Endodermal cell (in vitro differentiated cells): ENCODE data around the gene S100A16. TPM values are rescaled to one million over a fixed set of nuclear protein-coding genes. Genes with fewer than 3 reads are reported as not detected.
A peak's percentile ranks its signal among the peaks of the same experiment; 100 is the strongest.

Experiments
- DNase-seq: peaks from one replicate; pipeline ENCODE4 v3.0.0-alpha.2; 2017
- H3K27ac ChIP-seq: 2 replicates; pipeline ENCODE4 v1.5.1; 2013; ENCODE audit warnings: mild to moderate bottlenecking, low read depth, low read length, moderate library complexity
- H3K27me3 ChIP-seq: 2 replicates; pipeline ENCODE4 v1.6.1; 2013; ENCODE audit warnings: mild to moderate bottlenecking, low read length, moderate library complexity; ENCODE audit not compliant: insufficient read depth, control insufficient read depth, poor library complexity, severe bottlenecking
- H3K36me3 ChIP-seq: 2 replicates; pipeline ENCODE4 v1.7.0; 2013; ENCODE audit warnings: mild to moderate bottlenecking, low read length, moderate library complexity; ENCODE audit not compliant: control insufficient read depth, insufficient read depth
- H3K4me1 ChIP-seq: one replicate; pipeline ENCODE4 v1.7.0; 2013; ENCODE audit warnings: low read length; ENCODE audit not compliant: control insufficient read depth, insufficient read depth
- H3K4me3 ChIP-seq: 2 replicates; pipeline ENCODE4 v1.5.1; 2013; ENCODE audit warnings: mild to moderate bottlenecking, low read length, moderate library complexity
- H3K9ac ChIP-seq: 2 replicates; pipeline ENCODE4 v1.6.1; 2013; ENCODE audit warnings: mild to moderate bottlenecking, low read length, moderate library complexity; ENCODE audit not compliant: poor library complexity, severe bottlenecking; ENCODE audit errors: extremely low read depth
- H3K9me3 ChIP-seq: 2 replicates; pipeline ENCODE4 v1.6.1; 2013; ENCODE audit warnings: mild to moderate bottlenecking, low read length, moderate library complexity; ENCODE audit not compliant: control insufficient read depth
- H3K27ac Mint-ChIP-seq: 2 replicates; pipeline ENCODE4 v1.8.0; 2020; ENCODE audit warnings: mixed read lengths
- H3K27me3 Mint-ChIP-seq: 2 replicates; pipeline ENCODE4 v1.8.0; 2021; ENCODE audit warnings: mild to moderate bottlenecking, mixed read lengths; ENCODE audit not compliant: insufficient read depth
- H3K36me3 Mint-ChIP-seq: 2 replicates; pipeline ENCODE4 v1.8.0; 2020; ENCODE audit warnings: low read depth, mixed read lengths
- H3K4me1 Mint-ChIP-seq: 2 replicates; pipeline ENCODE4 v1.8.0; 2020; ENCODE audit warnings: mixed read lengths
- H3K4me3 Mint-ChIP-seq: 2 replicates; pipeline ENCODE4 v1.8.0; 2020; ENCODE audit warnings: mild to moderate bottlenecking, moderate library complexity, mixed read lengths
- H3K9me3 Mint-ChIP-seq: 2 replicates; pipeline ENCODE4 v1.8.0; 2020; ENCODE audit warnings: mild to moderate bottlenecking, mixed read lengths
- CTCF ChIP-seq: fragments of 200-600 bp; sonication (generic); conservative IDR thresholded peaks from 2 replicates; pipeline ENCODE4 v1.5.0; 2021; ENCODE audit warnings: antibody characterized with exemption, mild to moderate bottlenecking
- WGBS, 2 experiments: methylation state at CpG; one replicate each; pipeline versions ENCODE4 v1.1.5 to v1.1.7; 2013; ENCODE audit warnings: missing lambda C conversion rate in 2 of 2, mixed read lengths in 1 of 2; ENCODE audit not compliant: insufficient coverage in 1 of 2, insufficient read length in 1 of 2; 5-methylcytosine and 5-hydroxymethylcytosine counted together
- total RNA-seq, 2 donors: library from RNA; stranded (reverse); fragmentation: NEBNext Ultra II Directional in 1 of 2; extraction: Animal tissue kit (Norgen Biotek cat#: 25700) in 1 of 2; gene quantifications; 2 replicates in 1 of 2; 3 replicates in 1 of 2; pipeline ENCODE4 v1.2.1, GENCODE V29; 2021

S100A16 gene
- total RNA-seq, 2 donors from 2014 or later: 149 to 152 TPM

GRCh38 chr1:153602749-153603148 is 10.2 kb downstream of the S100A16 start:
- DNase-seq: no peak
- TF ChIP-seq CTCF: no peak
- no peaks in the 10 kb centered on the region for H3K4me1 ChIP-seq
- no peaks in the 10 kb centered on the region for H3K27me3 ChIP-seq
- no peak overlapping the region for H3K9ac ChIP-seq
- 92 to 100% methylated on average over 3 to 5 of the region's 6 CpGs for WGBS, 2 experiments
- peaks cover 27% of the 10 kb centered on the region for H3K36me3 ChIP-seq
- H3K27ac ChIP-seq: no peak overlapping the region
- Mint-ChIP-seq H3K4me3 (no peak overlapping the region), H3K36me3 (peaks cover 29% of the 10 kb centered on the region), H3K4me1 (peaks cover 7% of the 10 kb centered on the region), H3K27me3 (no peaks in the 10 kb centered on the region), H3K27ac (no peak overlapping the region), H3K9me3 (no peaks in the 10 kb centered on the region)
- no peak overlapping the region for H3K4me3 ChIP-seq
- H3K9me3 ChIP-seq: no peaks in the 10 kb centered on the region

- H3K9me3 Mint-ChIP-seq: no peaks in the 10 kb centered on the region
- H3K4me1 Mint-ChIP-seq: peaks cover 7% of the 10 kb centered on the region
- TF ChIP-seq CTCF: no peak
- Histone ChIP-seq H3K27me3 (no peaks in the 10 kb centered on the region), H3K36me3 (peaks cover 1% of the 10 kb centered on the region), H3K4me3 (no peak overlapping the region), H3K9me3 (no peaks in the 10 kb centered on the region), H3K27ac (no peak overlapping the region), H3K9ac (no peak overlapping the region), H3K4me1 (no peaks in the 10 kb centered on the region)
- H3K27me3 Mint-ChIP-seq: no peaks in the 10 kb centered on the region
- no peak overlapping the region for H3K27ac Mint-ChIP-seq
- DNase-seq: no peak
- peaks cover 11% of the 10 kb centered on the region for H3K36me3 Mint-ChIP-seq
- WGBS, 2 experiments: 97 to 100% methylated on average over 1 to 6 of the region's 7 CpGs
- H3K4me3 Mint-ChIP-seq: no peak overlapping the region
Observed at GRCh38 chr1:153599847-153600246, 13.1 kb downstream of the S100A16 start.

GRCh38 chr1:153598309-153599172 is 14.4 kb downstream of the S100A16 start:
- Mint-ChIP-seq H3K4me1 (peaks cover 6% of the 10 kb centered on the region), H3K27ac (no peak overlapping the region), H3K36me3 (peaks cover 11% of the 10 kb centered on the region), H3K27me3 (no peaks in the 10 kb centered on the region), H3K4me3 (no peak overlapping the region), H3K9me3 (no peaks in the 10 kb centered on the region)
- Histone ChIP-seq H3K9me3 (no peaks in the 10 kb centered on the region), H3K27ac (peak overlapping the region; percentile 76), H3K27me3 (no peaks in the 10 kb centered on the region), H3K36me3 (no peaks in the 10 kb centered on the region), H3K4me1 (no peaks in the 10 kb centered on the region), H3K4me3 (no peak overlapping the region), H3K9ac (no peak overlapping the region)
- 67 to 83% methylated on average over 2 to 7 of the region's 7 CpGs for WGBS, 2 experiments
- no peak for TF ChIP-seq CTCF
- DNase-seq: peak; percentile 78
